SK-N-SH (cell line): ENCODE measurements around the gene TSHZ2.

Source experiments
- CHD2 ChIP-seq: fragments of 150-350 bp; IDR thresholded peaks from 2 replicates; pipeline ENCODE4 v1.6.1; 2018; ENCODE audit warnings: low read length; ENCODE audit not compliant: partially characterized antibody
- EP300 ChIP-seq, 2 experiments: IDR thresholded peaks; 2 replicates each; pipeline versions ENCODE4 v1.4.0 to v1.6.1; 2012; ENCODE audit warnings: borderline replicate concordance in 1 of 2, low read depth in 1 of 2, low read length in 1 of 2
- SMC3 ChIP-seq: IDR thresholded peaks from 2 replicates; pipeline ENCODE4 v1.6.1; 2012; ENCODE audit warnings: low read depth, low read length, improper control_type of control experiment
- TEAD4 ChIP-seq: IDR thresholded peaks from 2 replicates; pipeline ENCODE4 v1.4.0; 2012; ENCODE audit warnings: mild to moderate bottlenecking, borderline replicate concordance; ENCODE audit not compliant: insufficient read depth
- USF2 ChIP-seq: fragments of 150-350 bp; IDR thresholded peaks from 2 replicates; pipeline ENCODE4 v1.6.1; 2017; ENCODE audit warnings: antibody characterized with exemption, low read length, low read depth, borderline replicate concordance
- TF ChIP-seq, protein P1 (sequence below): fragments of 200-600 bp; sonication (generic); IDR thresholded peaks from 2 replicates; pipeline ENCODE4 v1.6.1; 2017; ENCODE audit warnings: antibody characterized with exemption, mild to moderate bottlenecking, moderate library complexity
- TF ChIP-seq, protein P2 (sequence below): IDR thresholded peaks from 2 replicates; pipeline ENCODE4 v1.6.1; 2012; ENCODE audit warnings: mild to moderate bottlenecking, low read depth, low read length, moderate library complexity

GRCh38 chr20:53376021-53376420 is 403.9 kb downstream of the TSHZ2 start:
- TF ChIP-seq, protein P1, sequence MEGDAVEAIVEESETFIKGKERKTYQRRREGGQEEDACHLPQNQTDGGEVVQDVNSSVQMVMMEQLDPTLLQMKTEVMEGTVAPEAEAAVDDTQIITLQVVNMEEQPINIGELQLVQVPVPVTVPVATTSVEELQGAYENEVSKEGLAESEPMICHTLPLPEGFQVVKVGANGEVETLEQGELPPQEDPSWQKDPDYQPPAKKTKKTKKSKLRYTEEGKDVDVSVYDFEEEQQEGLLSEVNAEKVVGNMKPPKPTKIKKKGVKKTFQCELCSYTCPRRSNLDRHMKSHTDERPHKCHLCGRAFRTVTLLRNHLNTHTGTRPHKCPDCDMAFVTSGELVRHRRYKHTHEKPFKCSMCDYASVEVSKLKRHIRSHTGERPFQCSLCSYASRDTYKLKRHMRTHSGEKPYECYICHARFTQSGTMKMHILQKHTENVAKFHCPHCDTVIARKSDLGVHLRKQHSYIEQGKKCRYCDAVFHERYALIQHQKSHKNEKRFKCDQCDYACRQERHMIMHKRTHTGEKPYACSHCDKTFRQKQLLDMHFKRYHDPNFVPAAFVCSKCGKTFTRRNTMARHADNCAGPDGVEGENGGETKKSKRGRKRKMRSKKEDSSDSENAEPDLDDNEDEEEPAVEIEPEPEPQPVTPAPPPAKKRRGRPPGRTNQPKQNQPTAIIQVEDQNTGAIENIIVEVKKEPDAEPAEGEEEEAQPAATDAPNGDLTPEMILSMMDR: no peak
- TF ChIP-seq, protein P2, sequence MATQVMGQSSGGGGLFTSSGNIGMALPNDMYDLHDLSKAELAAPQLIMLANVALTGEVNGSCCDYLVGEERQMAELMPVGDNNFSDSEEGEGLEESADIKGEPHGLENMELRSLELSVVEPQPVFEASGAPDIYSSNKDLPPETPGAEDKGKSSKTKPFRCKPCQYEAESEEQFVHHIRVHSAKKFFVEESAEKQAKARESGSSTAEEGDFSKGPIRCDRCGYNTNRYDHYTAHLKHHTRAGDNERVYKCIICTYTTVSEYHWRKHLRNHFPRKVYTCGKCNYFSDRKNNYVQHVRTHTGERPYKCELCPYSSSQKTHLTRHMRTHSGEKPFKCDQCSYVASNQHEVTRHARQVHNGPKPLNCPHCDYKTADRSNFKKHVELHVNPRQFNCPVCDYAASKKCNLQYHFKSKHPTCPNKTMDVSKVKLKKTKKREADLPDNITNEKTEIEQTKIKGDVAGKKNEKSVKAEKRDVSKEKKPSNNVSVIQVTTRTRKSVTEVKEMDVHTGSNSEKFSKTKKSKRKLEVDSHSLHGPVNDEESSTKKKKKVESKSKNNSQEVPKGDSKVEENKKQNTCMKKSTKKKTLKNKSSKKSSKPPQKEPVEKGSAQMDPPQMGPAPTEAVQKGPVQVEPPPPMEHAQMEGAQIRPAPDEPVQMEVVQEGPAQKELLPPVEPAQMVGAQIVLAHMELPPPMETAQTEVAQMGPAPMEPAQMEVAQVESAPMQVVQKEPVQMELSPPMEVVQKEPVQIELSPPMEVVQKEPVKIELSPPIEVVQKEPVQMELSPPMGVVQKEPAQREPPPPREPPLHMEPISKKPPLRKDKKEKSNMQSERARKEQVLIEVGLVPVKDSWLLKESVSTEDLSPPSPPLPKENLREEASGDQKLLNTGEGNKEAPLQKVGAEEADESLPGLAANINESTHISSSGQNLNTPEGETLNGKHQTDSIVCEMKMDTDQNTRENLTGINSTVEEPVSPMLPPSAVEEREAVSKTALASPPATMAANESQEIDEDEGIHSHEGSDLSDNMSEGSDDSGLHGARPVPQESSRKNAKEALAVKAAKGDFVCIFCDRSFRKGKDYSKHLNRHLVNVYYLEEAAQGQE: no peak
- TF ChIP-seq CHD2 (no peak), EP300 (IDR thresholded peaks at IDR 0.05; ENCODE audit: borderline replicate concordance in 1 of 2, low read depth in 1 of 2, low read length in 1 of 2) (no peak), USF2 (no peak), SMC3 (no peak), TEAD4 (no peak)
